ENCODE measurements around the gene TIMP4.

TIMP4 gene

GRCh38 chr3:12185172-12185710 lies 26.5 kb upstream of the TIMP4 start:
- no peak for DNase-seq (ENCODE audit: low read depth in 2 of 2)

- DNase-seq (ENCODE audit: low read depth in 2 of 2): no peak
Measured at GRCh38 chr3:12184541-12184940, 25.8 kb upstream of the TIMP4 start.

GRCh38 chr3:12182687-12183441 lies 24.2 kb upstream of the TIMP4 start:
- no peak for DNase-seq (ENCODE audit: low read depth in 2 of 2)

- DNase-seq (ENCODE audit: low read depth in 2 of 2): no peak
Measured at GRCh38 chr3:12181806-12182205, 23.1 kb upstream of the TIMP4 start.

- DNase-seq (ENCODE audit: low read depth in 2 of 2): no peak
Measured at GRCh38 chr3:12181301-12181700, 22.6 kb upstream of the TIMP4 start.

- no peak for DNase-seq (ENCODE audit: low read depth in 2 of 2)
Measured at GRCh38 chr3:12180631-12181030, 21.9 kb upstream of the TIMP4 start.

- no peak for DNase-seq (ENCODE audit: low read depth in 2 of 2)
Measured at GRCh38 chr3:12180218-12180617, 21.5 kb upstream of the TIMP4 start.

GRCh38 chr3:12179441-12179840 lies 20.7 kb upstream of the TIMP4 start:
- DNase-seq (ENCODE audit: low read depth in 2 of 2): no peak

- no peak for DNase-seq (ENCODE audit: low read depth in 2 of 2)
Measured at GRCh38 chr3:12178091-12178820, 19.5 kb upstream of the TIMP4 start.

- no peak for DNase-seq (ENCODE audit: low read depth in 2 of 2)
Measured at GRCh38 chr3:12177126-12177525, 18.4 kb upstream of the TIMP4 start.

- no peak for DNase-seq (ENCODE audit: low read depth in 2 of 2)
Measured at GRCh38 chr3:12175844-12176453, 17.2 kb upstream of the TIMP4 start.

- no peak for DNase-seq (ENCODE audit: low read depth in 2 of 2)
Measured at GRCh38 chr3:12175137-12175593, 16.5 kb upstream of the TIMP4 start.

GRCh38 chr3:12170207-12170606 lies 11.5 kb upstream of the TIMP4 start:
- no peak for DNase-seq (ENCODE audit: low read depth in 2 of 2)

- DNase-seq (ENCODE audit: low read depth in 2 of 2): no peak
Measured at GRCh38 chr3:12165909-12166308, 7.2 kb upstream of the TIMP4 start.

GRCh38 chr3:12159227-12159601 lies 502 bp upstream of the TIMP4 start:
- DNase-seq (ENCODE audit: low read depth in 2 of 2): no peak

GRCh38 chr3:12157026-12157425 lies 1.7 kb downstream of the TIMP4 start:
- DNase-seq (ENCODE audit: low read depth in 2 of 2): no peak

- DNase-seq (ENCODE audit: low read depth in 2 of 2): no peak
Measured at GRCh38 chr3:12155828-12156227, 2.9 kb downstream of the TIMP4 start.

GRCh38 chr3:12155264-12155663 lies 3.4 kb downstream of the TIMP4 start:
- DNase-seq (ENCODE audit: low read depth in 2 of 2): no peak

GRCh38 chr3:12154151-12154550 lies 4.6 kb downstream of the TIMP4 start:
- no peak for DNase-seq (ENCODE audit: low read depth in 2 of 2)

- DNase-seq (ENCODE audit: low read depth in 2 of 2): no peak
Measured at GRCh38 chr3:12150112-12150511, 8.6 kb downstream of the TIMP4 start.

GRCh38 chr3:12149029-12149428 lies 9.7 kb downstream of the TIMP4 start:
- DNase-seq (ENCODE audit: low read depth in 2 of 2): no peak

GRCh38 chr3:12148183-12148940 lies 10.3 kb downstream of the TIMP4 start:
- no peak for DNase-seq (ENCODE audit: low read depth in 2 of 2)
